NCI-H2227 (cell line): Measurements from ENCODE around the gene PAX7.
"Not testable (repeated sequence)": the region's sequence is repeated elsewhere in the genome, so short reads cannot be mapped to it uniquely, and the experiment has no call there.

ENCODE experiments used
- DNase-seq: peaks from one replicate; lab custom pipeline; 2025; ENCODE audit not compliant: unreplicated experiment; lab: John Stamatoyannopoulos, UW

The PAX7 gene

GRCh38 chr1:18630511-18631495, at the start of gene PAX7:
PAX7 (plus strand) TSS chr1:18630846; CDS start chr1:18631604, 758 bp downstream.
- peak; percentile 33 for DNase-seq

- DNase-seq = peak; percentile 75
Observed at GRCh38 chr1:18581420-18581880, 49.2 kb upstream of the PAX7 start.

GRCh38 chr1:18582890-18583289, 47.8 kb upstream of the PAX7 start:
- DNase-seq = no peak

GRCh38 chr1:18583326-18583941, 47.2 kb upstream of the PAX7 start:
- DNase-seq = no peak

- not testable (repeated sequence) for DNase-seq
Observed at GRCh38 chr1:18586016-18586415, 44.6 kb upstream of the PAX7 start.

GRCh38 chr1:18588093-18588492, 42.6 kb upstream of the PAX7 start:
- no peak for DNase-seq

GRCh38 chr1:18592368-18592767, 38.3 kb upstream of the PAX7 start:
- DNase-seq = no peak

- DNase-seq = peak; percentile 75
Observed at GRCh38 chr1:18597160-18598042, 33.2 kb upstream of the PAX7 start.

- no peak for DNase-seq
Observed at GRCh38 chr1:18599086-18599485, 31.6 kb upstream of the PAX7 start.

GRCh38 chr1:18599704-18600103, 30.9 kb upstream of the PAX7 start:
- no peak for DNase-seq

- peak; percentile 22 for DNase-seq
Observed at GRCh38 chr1:18602533-18603211, 28.0 kb upstream of the PAX7 start.

- no peak for DNase-seq
Observed at GRCh38 chr1:18603212-18603852, 27.3 kb upstream of the PAX7 start.

- peak; percentile 17 for DNase-seq
Observed at GRCh38 chr1:18606443-18607288, 24.0 kb upstream of the PAX7 start.

- no peak for DNase-seq
Observed at GRCh38 chr1:18607289-18607760, 23.3 kb upstream of the PAX7 start.

- DNase-seq = no peak
Observed at GRCh38 chr1:18608534-18608933, 22.1 kb upstream of the PAX7 start.

GRCh38 chr1:18611311-18611710, 19.3 kb upstream of the PAX7 start:
- DNase-seq = no peak

GRCh38 chr1:18612073-18612472, 18.6 kb upstream of the PAX7 start:
- peak; percentile 17 for DNase-seq

GRCh38 chr1:18614069-18614735, 16.4 kb upstream of the PAX7 start:
- no peak for DNase-seq
